Kidney (tissue), 14 donors: ENCODE measurements around the gene WWC2. TPM values are rescaled to one million over a fixed set of nuclear protein-coding genes. Genes with fewer than 3 reads are reported as not detected.

Experiments
- DNase-seq, 5 donors: peaks; one replicate each; pipeline ENCODE4 v3.0.0-alpha.2; 2013 to 2020
- FAIRE-seq: peaks from 2 replicates; lab custom pipeline; 2012; peaks lifted over from hg19 to GRCh38; lab: Jason Lieb, UNC
- H3K27ac ChIP-seq, 2 donors: one replicate each; pipeline ENCODE4 v1.7.0; 2013; ENCODE audit warnings: low read depth in 2 of 2, low read length in 2 of 2, inconsistent platforms in 1 of 2
- H3K27me3 ChIP-seq: one replicate; pipeline ENCODE4 v1.7.1; 2013; ENCODE audit warnings: low read length, inconsistent platforms; ENCODE audit not compliant: control insufficient read depth, insufficient read depth
- H3K36me3 ChIP-seq, 3 donors: one replicate each; pipeline versions ENCODE4 v1.7.0 to v1.7.1; 2013; ENCODE audit warnings: low read length in 3 of 3, control low read depth in 1 of 3, inconsistent platforms in 1 of 3; ENCODE audit not compliant: insufficient read depth in 3 of 3, control insufficient read depth in 2 of 3
- H3K4me1 ChIP-seq, 3 donors: one replicate each; pipeline versions ENCODE4 v1.7.0 to v1.7.1; 2013; ENCODE audit warnings: low read length in 3 of 3, inconsistent platforms in 1 of 3, low read depth in 1 of 3; ENCODE audit not compliant: control insufficient read depth in 2 of 3, insufficient read depth in 2 of 3
- H3K4me3 ChIP-seq, 3 donors: one replicate each; pipeline versions ENCODE4 v1.7.0 to v1.8.1; 2013; ENCODE audit warnings: low read length in 3 of 3, control low read depth in 1 of 3, inconsistent platforms in 1 of 3
- H3K9ac ChIP-seq, 3 donors: one replicate each; pipeline versions ENCODE4 v1.7.0 to v1.7.1; 2013; ENCODE audit warnings: low read length in 3 of 3, control low read depth in 1 of 3, inconsistent platforms in 1 of 3
- H3K9me3 ChIP-seq, 3 donors: one replicate each; pipeline versions ENCODE4 v1.7.0 to v1.7.1; 2013; ENCODE audit warnings: low read length in 3 of 3, control low read depth in 1 of 3, inconsistent platforms in 1 of 3; ENCODE audit not compliant: control insufficient read depth in 2 of 3, insufficient read depth in 1 of 3
- intact Hi-C: fragments of 100-400 bp; cut with DNase I; formaldehyde crosslinking; loops from one replicate; pipeline ENCODE4 v1.11.1; 2022
- polyA plus RNA-seq: library from polyadenylated mRNA; stranded (reverse); fragments of 350-450 nt; fragmentation: Illumina TruSeq; extraction: RNeasy Lipid Tissue Mini Kit (QIAGEN cat#74804); gene quantifications from one replicate; pipeline ENCODE4 v1.2.3, GENCODE V29; 2014; ENCODE audit warnings: low read depth, low replicate concordance; ENCODE audit not compliant: insufficient read depth
- total RNA-seq: library from RNA; stranded (reverse); fragmentation: NEBNext Ultra II Directional; extraction: Animal tissue kit (Norgen Biotek cat#: 25700); gene quantifications from one replicate; pipeline ENCODE4 v1.2.1, GENCODE V29; 2021
- TF ChIP-seq, protein P1 (sequence below): IDR thresholded peaks from 3 replicates; pipeline ENCODE4 v1.5.1; 2012; ENCODE audit warnings: mild to moderate bottlenecking, moderate library complexity, borderline replicate concordance; ENCODE audit not compliant: insufficient read depth; ENCODE audit errors: extremely low read depth
- donor health status: control.
- donor health status: control.
- donor health status: control.
- donor health status: control.
- donor health status: control.
- donor health status: DM: yes; HTN: yes; CAD: no.
- donor health status: Normal renal cell carcinoma (clear cell type).

The WWC2 gene
- total and polyA plus RNA-seq, 2 donors from 2014 or later: 10.1 to 59.6 TPM

DNA sequence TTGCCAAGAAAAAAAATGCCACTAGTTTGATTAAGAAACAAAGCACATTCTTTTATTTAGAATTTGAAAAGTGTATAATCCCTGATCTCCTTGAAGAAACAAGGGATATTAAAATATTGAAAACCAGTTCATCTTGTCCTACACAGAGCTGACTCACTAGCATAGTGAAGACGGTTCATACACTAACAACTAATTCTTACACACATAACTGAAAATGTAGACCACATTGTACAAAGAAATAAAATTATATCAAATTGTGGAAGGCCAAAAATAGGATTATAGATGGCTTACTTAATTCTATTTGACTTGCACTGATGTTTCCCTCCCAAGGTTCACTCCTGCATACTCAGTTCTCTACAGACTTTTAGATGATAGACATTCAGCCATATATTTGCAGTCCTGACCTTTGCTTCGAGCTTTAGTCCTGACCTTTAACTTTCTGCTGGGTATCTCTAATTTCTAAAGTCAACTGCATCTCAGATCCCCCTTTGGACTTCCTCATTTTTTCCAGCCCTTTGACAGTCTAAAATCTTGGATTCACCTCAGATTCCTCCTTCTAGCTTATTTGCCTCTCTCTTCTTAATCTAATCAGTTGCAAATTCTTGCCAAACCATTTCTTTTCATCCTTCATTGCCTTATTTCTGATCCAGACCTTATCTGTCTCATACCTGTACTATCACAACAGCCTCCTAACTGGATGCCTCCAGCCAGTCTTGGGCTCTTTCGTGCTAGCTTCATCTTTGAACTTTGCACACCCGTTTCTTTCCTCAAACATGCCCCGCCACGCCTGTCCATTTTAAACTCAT, 4.5 kb upstream of the WWC2 start:
- Histone ChIP-seq H3K27ac (no peak overlapping the region), H3K9me3 (no peaks in the 10 kb centered on the region), H3K4me1 (peaks cover 4 to 6% (median 5%) of the 10 kb centered on the region in 3 donors), H3K4me3 (no peak overlapping the region), H3K27me3 (no peaks in the 10 kb centered on the region), H3K9ac (no peak overlapping the region), H3K36me3 (no peaks in the 10 kb centered on the region)
- TF ChIP-seq, protein P1, sequence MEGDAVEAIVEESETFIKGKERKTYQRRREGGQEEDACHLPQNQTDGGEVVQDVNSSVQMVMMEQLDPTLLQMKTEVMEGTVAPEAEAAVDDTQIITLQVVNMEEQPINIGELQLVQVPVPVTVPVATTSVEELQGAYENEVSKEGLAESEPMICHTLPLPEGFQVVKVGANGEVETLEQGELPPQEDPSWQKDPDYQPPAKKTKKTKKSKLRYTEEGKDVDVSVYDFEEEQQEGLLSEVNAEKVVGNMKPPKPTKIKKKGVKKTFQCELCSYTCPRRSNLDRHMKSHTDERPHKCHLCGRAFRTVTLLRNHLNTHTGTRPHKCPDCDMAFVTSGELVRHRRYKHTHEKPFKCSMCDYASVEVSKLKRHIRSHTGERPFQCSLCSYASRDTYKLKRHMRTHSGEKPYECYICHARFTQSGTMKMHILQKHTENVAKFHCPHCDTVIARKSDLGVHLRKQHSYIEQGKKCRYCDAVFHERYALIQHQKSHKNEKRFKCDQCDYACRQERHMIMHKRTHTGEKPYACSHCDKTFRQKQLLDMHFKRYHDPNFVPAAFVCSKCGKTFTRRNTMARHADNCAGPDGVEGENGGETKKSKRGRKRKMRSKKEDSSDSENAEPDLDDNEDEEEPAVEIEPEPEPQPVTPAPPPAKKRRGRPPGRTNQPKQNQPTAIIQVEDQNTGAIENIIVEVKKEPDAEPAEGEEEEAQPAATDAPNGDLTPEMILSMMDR: no peak
- FAIRE-seq: no peak
- intact Hi-C loops: no loop called here
- DNase-seq: no peak

GRCh38 chr4:183095199-183095512, 3.9 kb upstream of the WWC2 start:
- no peak overlapping the region for H3K9ac ChIP-seq
- H3K4me1 ChIP-seq: peaks cover 4 to 6% (median 5%) of the 10 kb centered on the region in 3 donors
- H3K4me3 ChIP-seq: no peak overlapping the region
- DNase-seq: no peak
- H3K36me3 ChIP-seq: no peaks in the 10 kb centered on the region
- no peaks in the 10 kb centered on the region for H3K9me3 ChIP-seq
- intact Hi-C loops: no loop called here
- TF ChIP-seq, protein P1: no peak
- H3K27ac ChIP-seq: no peak overlapping the region
- no peak for FAIRE-seq
- H3K27me3 ChIP-seq: no peaks in the 10 kb centered on the region

GRCh38 chr4:183096276-183096965, 2.6 kb upstream of the WWC2 start:
- intact Hi-C loops: no loop called here
- Histone ChIP-seq H3K9ac (no peak overlapping the region), H3K27ac (no peak overlapping the region), H3K4me3 (peak overlapping the region in 2 of 3 donors; percentile 18 to 88), H3K36me3 (no peaks in the 10 kb centered on the region), H3K4me1 (peaks cover 4 to 8% (median 5%) of the 10 kb centered on the region in 3 donors), H3K27me3 (no peaks in the 10 kb centered on the region), H3K9me3 (no peaks in the 10 kb centered on the region)
- FAIRE-seq (no peak), DNase-seq (peak in 2 of 5 donors; percentile 48 to 55)
- TF ChIP-seq, protein P1: no peak
